Muscle of arm (tissue), 12 donors: ENCODE results near the gene CWC22. TPM values are rescaled to one million over a fixed set of nuclear protein-coding genes. Genes with fewer than 3 reads are reported as not detected.
"Not testable (repeated sequence)": the region's sequence is repeated elsewhere in the genome, so short reads cannot be mapped to it uniquely, and the experiment has no call there.

Source experiments
- DNase-seq: peaks from one replicate; pipeline ENCODE4 v3.0.0-alpha.2; 2013
- polyA plus RNA-seq, 12 donors: library from polyadenylated mRNA; unstranded; fragments of 120-200 nt; gene quantifications; one replicate each; pipeline ENCODE4 v1.2.1, GENCODE V29; 2013; ENCODE audit not compliant: insufficient read length in 12 of 12

CWC22 gene
- polyA plus RNA-seq, 12 donors = 19.1 to 32.7 (median 24.5) TPM; not detected in 1

GRCh38 chr2:179954026-179954425, 53.1 kb downstream of the CWC22 start:
- DNase-seq = no peak

DNA sequence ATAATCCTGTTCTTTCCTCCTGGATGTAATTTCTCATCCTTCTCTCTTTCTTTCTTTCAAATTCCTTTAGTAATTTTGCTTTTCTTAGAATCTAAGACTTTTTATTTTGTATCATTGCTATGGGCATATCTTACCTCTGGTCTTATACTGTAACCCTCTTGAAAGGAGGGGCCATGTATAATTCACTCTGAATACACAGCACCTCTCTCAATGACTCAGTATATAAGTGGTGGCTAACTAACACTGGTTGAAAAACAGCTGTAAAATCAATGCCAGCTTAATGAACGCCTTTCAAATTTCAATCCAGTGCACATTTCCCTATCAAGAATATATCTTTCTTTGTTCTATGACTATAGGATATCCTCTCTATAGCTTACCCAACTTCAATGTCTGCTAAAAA, 53.7 kb downstream of the CWC22 start:
- DNase-seq = no peak

DNA sequence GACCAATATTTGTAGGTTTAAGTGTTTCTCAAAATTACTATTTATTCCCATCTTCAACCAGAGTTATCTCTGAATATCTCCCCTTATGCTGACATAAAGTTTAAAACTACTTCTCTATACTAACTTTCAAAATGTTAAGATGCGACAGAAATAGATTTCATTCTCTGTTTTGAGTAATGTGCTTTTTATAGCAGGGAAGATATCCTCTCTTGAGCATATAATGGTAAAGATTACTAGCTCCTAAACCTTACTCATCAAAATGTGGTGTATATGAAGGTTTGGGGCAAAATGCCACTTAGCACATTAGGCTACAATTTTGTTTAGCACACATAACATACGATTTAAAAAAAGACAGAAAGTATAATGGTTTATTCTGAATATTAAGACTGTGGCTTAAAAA, 54.4 kb downstream of the CWC22 start:
- DNase-seq = no peak

- DNase-seq = no peak
These were observed 55.4 kb downstream of the CWC22 start for GRCh38 chr2:179951680-179952079.

DNA sequence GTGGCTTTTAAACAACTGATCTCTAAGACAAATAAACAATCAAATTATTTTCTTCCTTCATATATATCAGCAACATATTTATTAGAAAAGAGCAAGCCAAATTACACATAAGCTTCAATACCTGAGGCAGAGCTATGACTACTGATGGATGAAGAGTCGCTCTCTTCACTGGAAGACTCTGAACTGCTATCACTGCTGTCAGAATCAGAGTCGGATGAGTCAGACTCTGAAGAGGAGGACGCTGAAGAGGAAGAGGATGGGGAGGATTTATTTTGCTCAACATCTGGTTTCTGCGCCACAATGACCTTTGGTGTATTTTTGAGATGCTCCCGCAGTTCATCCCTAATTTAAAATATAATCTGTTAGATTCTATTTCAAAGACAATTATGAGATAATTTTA, 56.7 kb downstream of the CWC22 start:
- DNase-seq = no peak

DNA sequence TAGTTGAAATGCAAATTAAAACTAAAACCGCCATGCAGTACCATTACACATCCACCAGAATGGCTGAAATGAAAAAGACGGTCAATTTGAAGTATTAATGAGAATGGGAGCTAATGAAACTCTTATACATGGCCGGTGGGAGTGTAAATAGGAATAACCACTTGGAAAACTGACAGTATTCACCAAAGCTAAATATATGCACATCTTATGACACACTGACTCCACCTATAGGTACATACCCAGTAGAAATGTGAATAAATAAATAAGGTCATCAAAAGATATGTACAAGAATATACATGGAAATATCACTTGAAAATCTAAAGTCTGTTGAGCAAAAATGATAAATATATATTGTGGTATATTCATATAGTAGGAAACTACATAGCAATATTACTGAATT, 57.7 kb downstream of the CWC22 start:
- DNase-seq = no peak

GRCh38 chr2:179948058-179948457, 59.0 kb downstream of the CWC22 start:
- DNase-seq = no peak

GRCh38 chr2:179946810-179947615, 60.1 kb downstream of the CWC22 start:
- DNase-seq = no peak

DNA sequence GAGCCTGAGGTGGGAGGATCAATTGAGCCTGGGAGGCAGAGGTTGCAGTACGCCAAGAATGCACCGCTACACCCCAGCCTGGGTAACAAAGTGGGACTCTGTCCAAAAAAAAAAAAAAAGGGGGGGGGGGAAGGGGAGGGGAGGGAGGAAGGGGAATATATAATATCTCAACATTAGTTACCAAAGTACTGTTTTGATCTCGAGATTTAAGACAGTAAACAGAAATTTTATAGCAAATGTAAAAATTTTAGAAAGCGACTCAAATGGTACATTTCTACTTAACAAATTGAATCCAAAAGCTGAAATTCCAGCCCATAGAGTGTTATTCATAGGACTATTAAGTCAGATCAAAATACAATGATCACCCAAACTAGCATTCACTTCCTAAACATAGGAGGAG, 60.8 kb downstream of the CWC22 start:
- DNase-seq = no peak

GRCh38 chr2:179939259-179939658, 67.8 kb downstream of the CWC22 start:
- DNase-seq = no peak

DNA sequence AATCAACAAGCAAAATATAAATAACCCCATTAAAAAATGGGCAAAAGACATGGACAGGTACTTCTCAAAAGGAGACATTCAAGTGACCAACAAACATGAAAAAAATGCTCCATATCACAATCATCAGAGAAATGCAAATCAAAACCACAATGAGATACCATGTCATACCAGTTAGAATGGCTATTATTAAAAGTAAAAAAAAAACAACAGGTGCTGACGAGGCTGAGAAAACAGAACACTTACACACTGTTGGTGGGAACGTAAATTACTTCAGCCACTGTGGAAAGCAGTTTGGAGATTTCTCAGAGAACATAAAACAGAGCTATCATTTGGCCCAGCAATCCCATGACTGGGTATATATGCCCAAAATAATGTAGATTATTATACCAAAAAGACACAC, 69.1 kb downstream of the CWC22 start:
- DNase-seq = no peak

DNA sequence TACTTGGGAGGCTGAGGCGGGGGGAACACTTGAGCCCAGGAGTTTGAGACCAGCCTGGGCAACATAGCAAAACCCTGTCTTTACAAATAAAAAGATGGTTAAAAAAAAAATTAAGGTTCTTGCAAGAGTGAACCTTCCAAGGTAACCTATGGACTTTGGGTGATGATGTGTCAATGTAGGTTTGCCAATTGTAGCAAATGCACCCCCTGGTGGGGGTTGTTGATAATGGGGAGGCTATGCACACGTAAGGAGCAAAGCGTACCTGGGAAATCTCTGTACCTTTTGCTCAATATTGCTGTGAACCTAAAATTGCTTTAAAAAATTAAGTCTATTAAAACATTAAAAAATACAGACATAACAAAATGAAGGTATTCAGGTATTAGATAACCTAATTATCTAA, 70.4 kb downstream of the CWC22 start:
- DNase-seq = no peak

- no peak for DNase-seq
These were observed 71.0 kb downstream of the CWC22 start for GRCh38 chr2:179936141-179936540.

- DNase-seq = no peak
These were observed 74.3 kb downstream of the CWC22 start for GRCh38 chr2:179932786-179933185.

DNA sequence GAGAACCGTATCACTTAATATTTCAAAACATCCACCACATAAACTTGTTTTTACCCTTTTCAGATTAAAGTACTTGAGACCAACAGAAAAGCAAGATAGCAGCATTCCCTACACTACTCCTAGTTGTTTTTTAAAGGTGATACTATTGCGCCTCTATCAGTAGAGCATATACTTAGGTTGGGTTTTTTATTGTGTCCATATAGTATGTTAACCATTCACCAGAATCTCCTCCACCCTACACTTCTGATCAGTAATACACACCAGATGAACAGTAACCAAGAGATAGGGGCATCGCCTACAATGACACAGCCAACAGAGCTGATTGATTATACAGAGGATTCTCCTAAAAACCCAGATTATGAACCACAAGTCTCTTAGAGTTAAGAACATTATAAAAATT, 75.6 kb downstream of the CWC22 start:
- DNase-seq = no peak

DNA sequence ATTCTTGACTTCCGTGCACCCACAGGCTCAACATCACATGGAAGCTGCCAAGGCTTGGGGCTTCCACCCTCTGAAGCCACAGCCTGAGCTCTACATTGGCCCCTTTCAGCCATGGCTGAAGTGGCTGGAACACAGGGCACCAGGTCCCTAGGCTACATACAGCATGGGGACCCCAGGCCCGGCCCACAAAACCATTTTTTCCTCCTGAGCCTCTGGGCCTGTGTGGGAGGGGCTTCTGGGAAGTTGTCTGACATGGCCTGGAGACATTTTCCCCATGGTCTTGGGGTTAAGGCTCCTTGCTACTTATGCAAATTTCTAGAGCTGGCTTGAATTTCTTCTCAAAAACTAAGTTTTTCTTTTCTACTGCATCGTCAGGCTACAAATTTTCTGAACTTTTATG, 77.1 kb downstream of the CWC22 start:
- DNase-seq = not testable (repeated sequence)

DNA sequence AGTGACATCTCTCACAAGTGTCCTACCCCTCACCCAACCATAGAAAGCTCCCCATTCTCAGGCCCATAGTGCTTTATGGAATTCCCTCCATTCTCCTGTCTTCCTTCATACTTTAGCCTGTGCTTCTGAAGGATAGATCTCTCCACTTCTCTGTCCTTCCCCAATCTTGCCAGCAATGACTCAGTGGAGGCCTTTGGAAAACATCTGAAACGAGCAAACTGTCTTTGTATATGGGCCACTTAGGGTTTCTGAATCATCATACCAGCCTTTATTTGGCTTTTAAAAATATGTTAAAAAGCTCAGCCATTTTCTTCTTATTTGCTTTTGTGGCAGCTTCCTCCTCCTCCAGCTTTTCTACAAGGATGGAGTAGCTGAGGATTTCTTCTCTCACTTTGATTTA, 80.1 kb downstream of the CWC22 start:
- DNase-seq = no peak

DNA sequence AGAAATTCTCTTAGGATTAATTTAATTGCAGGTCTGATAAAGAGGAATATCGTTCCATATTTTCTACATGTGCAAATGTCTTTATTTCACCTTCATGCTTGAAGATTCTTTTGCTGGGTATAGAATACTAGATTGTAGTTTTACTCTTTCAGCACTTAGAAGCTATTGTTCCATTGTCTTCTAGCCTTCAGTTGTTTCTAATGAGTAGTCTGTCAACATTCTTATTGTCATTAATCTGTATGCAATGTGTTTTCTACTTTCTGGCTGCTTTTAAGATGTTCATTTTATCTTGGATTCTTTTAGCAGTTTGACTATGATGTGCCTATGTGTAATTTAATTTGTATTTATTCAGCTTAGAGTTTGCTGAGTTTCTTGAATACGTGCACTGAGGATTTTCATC, 81.4 kb downstream of the CWC22 start:
- no peak for DNase-seq

- no peak for DNase-seq
These were observed 89.8 kb downstream of the CWC22 start for GRCh38 chr2:179917272-179917671.

DNA sequence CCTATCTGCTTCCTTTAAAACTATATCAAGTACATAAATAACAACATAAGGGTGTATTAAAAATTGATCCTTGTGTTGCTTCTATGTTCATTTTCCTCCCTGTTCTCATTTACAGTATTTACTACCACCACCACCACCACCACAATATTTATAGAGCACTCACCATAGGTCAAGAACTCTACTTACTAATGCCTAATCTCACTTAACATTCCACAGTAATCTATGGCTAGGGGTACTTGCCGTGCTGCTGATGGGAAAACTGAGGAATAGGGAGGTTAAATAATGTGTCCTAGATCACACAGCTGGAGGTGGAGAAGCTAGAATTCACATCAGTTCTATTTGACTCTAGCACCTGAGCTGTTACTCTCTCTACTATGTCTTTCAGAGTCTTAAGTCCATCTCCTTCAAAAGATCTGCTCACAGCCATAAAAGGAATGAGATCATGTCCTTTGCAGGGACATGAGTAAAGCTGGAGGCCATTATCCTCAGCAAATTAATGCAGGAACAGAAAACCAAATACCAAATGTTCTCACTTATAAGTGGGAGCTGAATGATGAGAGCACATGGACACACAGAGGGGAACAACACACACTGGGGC, 91.6 kb downstream of the CWC22 start:
- DNase-seq = no peak

GRCh38 chr2:179913809-179914208, 93.3 kb downstream of the CWC22 start:
- no peak for DNase-seq

DNA sequence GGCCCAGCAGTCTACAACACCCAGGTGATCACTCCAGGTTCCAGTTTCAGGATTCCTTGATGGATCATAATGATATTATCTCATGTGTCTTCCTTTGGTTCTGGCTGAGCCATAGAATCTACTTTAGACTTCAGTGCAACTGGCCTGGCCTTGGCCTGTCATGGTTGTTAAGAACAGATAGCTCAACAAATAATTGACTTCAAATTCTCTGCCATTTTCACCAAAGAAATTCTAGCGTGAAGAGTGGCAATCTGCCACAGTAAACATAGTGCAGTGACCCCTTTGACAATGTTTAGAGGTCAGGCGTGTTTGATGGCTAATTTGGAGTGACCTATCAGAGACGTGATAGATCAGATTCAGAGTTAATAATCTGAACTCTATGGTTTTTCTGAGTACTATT, 95.5 kb downstream of the CWC22 start:
- DNase-seq = no peak

GRCh38 chr2:179910735-179911113, 96.4 kb downstream of the CWC22 start:
- no peak for DNase-seq
